NT2/D1 (cell line): Measurements from ENCODE around the gene HSF2BP.
"Not testable (repeated sequence)": the region's sequence is repeated elsewhere in the genome, so short reads cannot be mapped to it uniquely, and the experiment has no call there.

Source experiments
- DNase-seq: peaks from one replicate; pipeline ENCODE4 v3.0.0-alpha.2; 2011; ENCODE audit warnings: low read depth, low spot score
- H3K27me3 ChIP-seq: 2 replicates; pipeline ENCODE4 v1.6.0; 2011; ENCODE audit warnings: mild to moderate bottlenecking; ENCODE audit not compliant: insufficient read length, insufficient read depth
- H3K36me3 ChIP-seq: 2 replicates; pipeline ENCODE4 v1.6.1; 2011; ENCODE audit warnings: mild to moderate bottlenecking, low read length, mixed read lengths; ENCODE audit not compliant: insufficient read depth, insufficient read length
- H3K4me1 ChIP-seq: 2 replicates; pipeline ENCODE4 v1.5.1; 2011; ENCODE audit not compliant: insufficient read depth, insufficient read length
- H3K4me3 ChIP-seq: 2 replicates; pipeline ENCODE4 v1.5.1; 2011; ENCODE audit warnings: low read depth; ENCODE audit not compliant: insufficient read length
- H3K9ac ChIP-seq: 2 replicates; pipeline ENCODE4 v1.6.0; 2011; ENCODE audit warnings: low read depth; ENCODE audit not compliant: insufficient read length
- H3K9me3 ChIP-seq: 2 replicates; pipeline ENCODE4 v1.5.1; 2011; ENCODE audit warnings: mild to moderate bottlenecking, low read length; ENCODE audit not compliant: insufficient read depth
- SUZ12 ChIP-seq: IDR thresholded peaks from 2 replicates; pipeline ENCODE4 v1.6.1; 2011; ENCODE audit not compliant: insufficient read length, insufficient read depth; ENCODE audit errors: extremely low read depth
- YY1 ChIP-seq: IDR thresholded peaks from 2 replicates; pipeline ENCODE4 v1.6.1; 2011; ENCODE audit not compliant: insufficient read length, insufficient read depth
- ZNF274 ChIP-seq: IDR thresholded peaks from 2 replicates; pipeline ENCODE4 v1.6.1; 2011; ENCODE audit warnings: mild to moderate bottlenecking, low read depth, low read length

Gene HSF2BP

GRCh38 chr21:43599728-43600127, 59.6 kb downstream of the HSF2BP start:
- no peaks in the 10 kb centered on the region for H3K36me3 ChIP-seq
- no peak for DNase-seq
- H3K9me3 ChIP-seq = no peaks in the 10 kb centered on the region
- TF ChIP-seq SUZ12 (no peak), YY1 (no peak), ZNF274 (no peak)
- no peaks in the 10 kb centered on the region for H3K4me1 ChIP-seq
- H3K27me3 ChIP-seq = no peaks in the 10 kb centered on the region
- no peak overlapping the region for H3K9ac ChIP-seq
- no peak overlapping the region for H3K4me3 ChIP-seq

- DNase-seq = no peak
- TF ChIP-seq ZNF274 (no peak), SUZ12 (no peak), YY1 (no peak)
- H3K9ac ChIP-seq = no peak overlapping the region
- H3K9me3 ChIP-seq = no peaks in the 10 kb centered on the region
- H3K36me3 ChIP-seq = no peaks in the 10 kb centered on the region
- no peaks in the 10 kb centered on the region for H3K27me3 ChIP-seq
- no peaks in the 10 kb centered on the region for H3K4me1 ChIP-seq
- no peak overlapping the region for H3K4me3 ChIP-seq
Observed at GRCh38 chr21:43598416-43599120, 60.7 kb downstream of the HSF2BP start.

GRCh38 chr21:43597540-43598250, 61.6 kb downstream of the HSF2BP start:
- TF ChIP-seq ZNF274 (no peak), SUZ12 (no peak), YY1 (no peak)
- no peaks in the 10 kb centered on the region for H3K4me1 ChIP-seq
- no peak overlapping the region for H3K4me3 ChIP-seq
- H3K9ac ChIP-seq = no peak overlapping the region
- no peaks in the 10 kb centered on the region for H3K27me3 ChIP-seq
- no peaks in the 10 kb centered on the region for H3K36me3 ChIP-seq
- no peak for DNase-seq
- H3K9me3 ChIP-seq = no peaks in the 10 kb centered on the region

- Histone ChIP-seq H3K36me3 (no peaks in the 10 kb centered on the region), H3K4me1 (no peaks in the 10 kb centered on the region), H3K4me3 (no peak overlapping the region), H3K9me3 (no peaks in the 10 kb centered on the region), H3K27me3 (no peaks in the 10 kb centered on the region), H3K9ac (no peak overlapping the region)
- TF ChIP-seq ZNF274 = no peak
- TF ChIP-seq YY1 = no peak
- no peak for TF ChIP-seq SUZ12
- DNase-seq = no peak
Observed at GRCh38 chr21:43597052-43597451, 62.2 kb downstream of the HSF2BP start.

- no peaks in the 10 kb centered on the region for H3K27me3 ChIP-seq
- H3K9me3 ChIP-seq = no peaks in the 10 kb centered on the region
- no peak overlapping the region for H3K4me3 ChIP-seq
- TF ChIP-seq ZNF274 (no peak), SUZ12 (no peak), YY1 (no peak)
- no peak overlapping the region for H3K9ac ChIP-seq
- no peak for DNase-seq
- H3K36me3 ChIP-seq = no peaks in the 10 kb centered on the region
- no peaks in the 10 kb centered on the region for H3K4me1 ChIP-seq
Observed at GRCh38 chr21:43596616-43597015, 62.7 kb downstream of the HSF2BP start.

- H3K27me3 ChIP-seq = not testable (repeated sequence)
Observed at GRCh38 chr21:43595769-43596168, 63.5 kb downstream of the HSF2BP start.

GRCh38 chr21:43593078-43593477, 66.2 kb downstream of the HSF2BP start:
- H3K27me3 ChIP-seq = no peaks in the 10 kb centered on the region
- no peaks in the 10 kb centered on the region for H3K9me3 ChIP-seq
- H3K36me3 ChIP-seq = no peaks in the 10 kb centered on the region
- TF ChIP-seq YY1 (no peak), ZNF274 (no peak), SUZ12 (no peak)
- H3K4me1 ChIP-seq = no peaks in the 10 kb centered on the region
- no peak overlapping the region for H3K9ac ChIP-seq
- DNase-seq = no peak
- H3K4me3 ChIP-seq = no peak overlapping the region

More at GRCh38 chr21:43595769-43596168, 63.5 kb downstream of the HSF2BP start:
- not testable (repeated sequence) for H3K9ac ChIP-seq, DNase-seq, H3K4me3 ChIP-seq, H3K4me1 ChIP-seq, H3K36me3 ChIP-seq, H3K9me3 ChIP-seq
